Caco-2 (cell line): ENCODE data around the gene SORCS2. TPM values are rescaled to one million over a fixed set of nuclear protein-coding genes. Genes with fewer than 3 reads are reported as not detected.

Source experiments
- BruUV-seq: library from RNA; stranded (reverse); fragments of 400-500 nt; replicated peaks from 2 replicates; lab custom pipeline; 2021; lab: Mats Ljungman, UMichigan
- CTCF ChIA-PET: fragments of 300-600 bp; sonication (Branson Sonifier 250); formaldehyde crosslinking; loops from one replicate; lab custom pipeline; 2022; ENCODE audit warnings: antibody characterized with exemption; lab: Charles Lee
- POLR2A ChIA-PET: fragments of 300-600 bp; sonication (Branson Sonifier 250); formaldehyde crosslinking; loops from one replicate; lab custom pipeline; 2022; ENCODE audit warnings: antibody characterized with exemption; lab: Charles Lee
- DNase-seq, 2 experiments: peaks; one replicate each; pipeline versions ENCODE4 v3.0.0 to v3.0.0-alpha.2; 2020 to 2022
- H3K27me3 ChIP-seq: replicated peaks from 2 replicates; pipeline ENCODE4 v1.6.0; 2011; ENCODE audit warnings: low read length; ENCODE audit not compliant: control insufficient read depth, insufficient read depth
- H3K36me3 ChIP-seq: 2 replicates; pipeline ENCODE4 v1.5.1; 2011; ENCODE audit warnings: low read length; ENCODE audit not compliant: control insufficient read depth, insufficient read depth
- H3K4me1 ChIP-seq: fragments of 250-450 bp; sonication (Bioruptor Pico); 2 replicates; pipeline ENCODE4 v1.5.1; 2020; ENCODE audit warnings: mild to moderate bottlenecking
- H3K4me3 ChIP-seq: 2 replicates; pipeline ENCODE4 v1.5.1; 2011; ENCODE audit warnings: low read depth, mild to moderate bottlenecking, control low read depth, low read length
- H3K9me3 ChIP-seq: fragments of 250-450 bp; sonication (Bioruptor Pico); 2 replicates; pipeline ENCODE4 v1.5.1; 2020; ENCODE audit warnings: mild to moderate bottlenecking, moderate library complexity
- H3K27ac Mint-ChIP-seq: one replicate; pipeline ENCODE4 v1.8.0; 2022; ENCODE audit warnings: mixed read lengths; ENCODE audit not compliant: unreplicated experiment
- H3K27me3 Mint-ChIP-seq: one replicate; pipeline ENCODE4 v1.8.0; 2022; ENCODE audit warnings: mixed read lengths; ENCODE audit not compliant: insufficient read depth, unreplicated experiment
- H3K36me3 Mint-ChIP-seq: one replicate; pipeline ENCODE4 v1.8.0; 2022; ENCODE audit warnings: mild to moderate bottlenecking, mixed read lengths; ENCODE audit not compliant: insufficient read depth, unreplicated experiment
- H3K4me1 Mint-ChIP-seq: one replicate; pipeline ENCODE4 v1.8.0; 2022; ENCODE audit warnings: low read depth, mixed read lengths; ENCODE audit not compliant: unreplicated experiment
- H3K4me3 Mint-ChIP-seq: one replicate; pipeline ENCODE4 v1.8.0; 2022; ENCODE audit warnings: mild to moderate bottlenecking, moderate library complexity, mixed read lengths; ENCODE audit not compliant: unreplicated experiment
- H3K9me3 Mint-ChIP-seq: one replicate; pipeline ENCODE4 v1.8.0; 2022; ENCODE audit warnings: mixed read lengths; ENCODE audit not compliant: unreplicated experiment
- CTCF ChIP-seq, 2 experiments: fragments of 200-600 bp in 1 of 2; IDR thresholded peaks; 1 replicate in 1 of 2; 2 replicates in 1 of 2; pipeline versions ENCODE4 v1.5.1 to v1.8.0; 2011 to 2022; ENCODE audit warnings: antibody characterized with exemption in 1 of 2, control low read depth in 1 of 2, inconsistent platforms in 1 of 2, low read depth in 1 of 2, low read length in 1 of 2, mild to moderate bottlenecking in 1 of 2, moderate library complexity in 1 of 2; ENCODE audit not compliant: insufficient read depth in 1 of 2, severe bottlenecking in 1 of 2, unreplicated experiment in 1 of 2
- intact Hi-C: fragments of 100-400 bp; cut with micrococcal nuclease; formaldehyde crosslinking; loops from one replicate; pipeline ENCODE4 v1.10.0; 2022; ENCODE audit not compliant: unreplicated experiment
- total RNA-seq: library from RNA; stranded (reverse); gene quantifications from 2 replicates; pipeline ENCODE4 v1.2.3, GENCODE V29; 2022

Gene SORCS2
- total RNA-seq, 1 experiment from 2014 or later = 1.6 TPM

- no peaks in the 10 kb centered on the region for H3K36me3 ChIP-seq
- Mint-ChIP-seq H3K4me3 (no peak overlapping the region), H3K27me3 (no peaks in the 10 kb centered on the region), H3K9me3 (peaks cover 15% of the 10 kb centered on the region), H3K36me3 (no peaks in the 10 kb centered on the region), H3K4me1 (no peaks in the 10 kb centered on the region), H3K27ac (no peak overlapping the region)
- no TSS peak for BruUV-seq
- H3K4me1 ChIP-seq = no peaks in the 10 kb centered on the region
- H3K27me3 ChIP-seq = no peaks in the 10 kb centered on the region
- CTCF ChIA-PET = interaction anchor here (0.6 to 1.8 kb wide), 8 partner anchors 9 to 147 kb away, joined by 3 to 11 read pairs (median 5); partner anchors contain the start of gene SORCS2
- no peak for TF ChIP-seq CTCF (IDR thresholded peaks at IDR 0.05; ENCODE audit: insufficient read depth in 1 of 2, low read depth in 1 of 2, low read length in 1 of 2, severe bottlenecking in 1 of 2, unreplicated experiment in 1 of 2)
- DNase-seq = no peak
- intact Hi-C loops = loop anchor here (1.0 kb wide), 1 partner anchor 144 kb away; the partner anchor contains the start of gene SORCS2
- POLR2A ChIA-PET = no interaction called here
- no peak overlapping the region for H3K4me3 ChIP-seq
- H3K9me3 ChIP-seq = no peaks in the 10 kb centered on the region
These were observed 143.8 kb downstream of the SORCS2 start for GRCh38 chr4:7336067-7336569.

- H3K4me1 Mint-ChIP-seq = no peaks in the 10 kb centered on the region
- Histone ChIP-seq H3K4me3 (no peak overlapping the region), H3K4me1 (no peaks in the 10 kb centered on the region), H3K9me3 (no peaks in the 10 kb centered on the region), H3K27me3 (no peaks in the 10 kb centered on the region), H3K36me3 (no peaks in the 10 kb centered on the region)
- no peak for DNase-seq
- BruUV-seq = no TSS peak
- ChIA-PET POLR2A (no interaction called here), CTCF (interaction anchor here (1.3 to 1.6 kb wide), 3 partner anchors 10 to 142 kb away, joined by 3 to 6 read pairs (median 4); no protein-coding TSS in a partner anchor)
- H3K27ac Mint-ChIP-seq = no peak overlapping the region
- H3K4me3 Mint-ChIP-seq = no peak overlapping the region
- peaks cover 15% of the 10 kb centered on the region for H3K9me3 Mint-ChIP-seq
- intact Hi-C loops = loop anchor here (1.0 kb wide), 1 partner anchor 144 kb away; the partner anchor contains the start of gene SORCS2
- no peaks in the 10 kb centered on the region for H3K36me3 Mint-ChIP-seq
- TF ChIP-seq CTCF (IDR thresholded peaks at IDR 0.05; ENCODE audit: insufficient read depth in 1 of 2, low read depth in 1 of 2, low read length in 1 of 2, severe bottlenecking in 1 of 2, unreplicated experiment in 1 of 2) = no peak
- no peaks in the 10 kb centered on the region for H3K27me3 Mint-ChIP-seq
These were observed 144.4 kb downstream of the SORCS2 start for GRCh38 chr4:7336732-7337131.

GRCh38 chr4:7337196-7338058, 145.1 kb downstream of the SORCS2 start:
- no TSS peak for BruUV-seq
- no peaks in the 10 kb centered on the region for H3K4me1 Mint-ChIP-seq

More at GRCh38 chr4:7337196-7338058, 145.1 kb downstream of the SORCS2 start:
- no peak for TF ChIP-seq CTCF (IDR thresholded peaks at IDR 0.05; ENCODE audit: insufficient read depth in 1 of 2, low read depth in 1 of 2, low read length in 1 of 2, severe bottlenecking in 1 of 2, unreplicated experiment in 1 of 2)
- no peaks in the 10 kb centered on the region for H3K27me3 ChIP-seq
- no peak for DNase-seq
- Mint-ChIP-seq H3K27ac (no peak overlapping the region), H3K36me3 (no peaks in the 10 kb centered on the region), H3K9me3 (peaks cover 15% of the 10 kb centered on the region), H3K4me3 (no peak overlapping the region), H3K27me3 (no peaks in the 10 kb centered on the region)
- ChIA-PET CTCF (no interaction called here), POLR2A (no interaction called here)
- H3K9me3 ChIP-seq = no peaks in the 10 kb centered on the region
- intact Hi-C loops = no loop called here
- H3K36me3 ChIP-seq = no peaks in the 10 kb centered on the region
- H3K4me1 ChIP-seq = no peaks in the 10 kb centered on the region
- no peak overlapping the region for H3K4me3 ChIP-seq
